Putamen (tissue), 1 donor: Measurements from ENCODE around the gene NAA50.

Source experiments
- DNase-seq: peaks from one replicate; pipeline ENCODE4 v3.0.0-alpha.2; 2016; ENCODE audit warnings: low spot score

NAA50 gene

DNA sequence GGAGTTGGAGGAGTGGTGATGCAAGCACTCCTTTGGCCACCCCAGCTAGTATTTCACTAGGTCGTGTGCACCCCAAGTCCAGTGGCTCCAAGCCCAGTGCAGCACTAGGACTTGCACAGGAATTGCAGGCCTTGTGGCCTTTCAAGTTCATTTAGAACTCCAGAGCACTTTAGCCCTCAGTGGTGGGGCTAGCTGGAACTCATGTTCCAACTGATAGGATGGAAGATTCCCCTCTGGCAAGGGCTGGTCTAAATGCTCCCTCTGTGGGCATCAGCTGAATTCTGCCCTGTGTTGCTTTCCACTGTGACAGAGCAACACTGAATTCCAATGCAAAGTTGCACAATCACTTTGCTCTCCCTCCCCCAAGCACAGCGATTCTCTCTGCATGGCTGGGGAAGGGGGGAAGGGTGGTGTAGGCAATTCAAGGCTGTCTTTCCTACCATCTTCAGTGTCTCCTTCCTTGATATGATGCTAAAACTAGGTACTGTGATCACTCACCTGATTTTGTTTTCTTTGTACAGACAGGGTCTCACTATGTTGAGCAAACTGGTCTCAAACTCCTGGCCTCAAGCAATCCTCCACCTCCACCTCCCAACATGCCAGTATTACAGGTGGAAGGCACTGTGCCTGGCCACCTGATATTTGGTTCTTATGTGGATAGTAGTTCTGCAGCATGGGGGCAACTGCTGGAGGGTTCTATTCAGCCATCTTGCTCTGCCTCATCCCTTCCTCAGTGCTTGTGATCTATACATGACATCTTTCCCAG, 59.9 kb downstream of the NAA50 start:
- DNase-seq: no peak

DNA sequence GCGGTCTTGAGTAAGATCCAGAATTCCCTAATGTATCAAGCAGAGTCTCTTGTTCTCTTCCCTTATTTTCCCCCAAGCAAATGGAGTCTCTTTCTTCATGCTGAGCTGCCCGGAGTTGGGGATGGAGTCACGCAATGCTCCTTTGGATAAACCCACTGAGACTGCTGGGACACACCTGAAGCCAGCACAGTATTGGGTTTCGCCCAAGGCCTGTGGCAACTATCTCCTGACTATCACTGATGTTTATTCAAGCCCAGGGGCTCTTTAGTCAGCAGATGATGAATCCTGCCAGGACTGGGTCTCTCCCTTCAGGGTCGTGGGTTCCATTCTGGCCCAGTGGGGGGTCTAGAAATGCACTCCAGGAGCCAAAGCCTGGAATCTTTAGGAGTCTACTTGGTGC, 60.9 kb downstream of the NAA50 start:
- no peak for DNase-seq

DNA sequence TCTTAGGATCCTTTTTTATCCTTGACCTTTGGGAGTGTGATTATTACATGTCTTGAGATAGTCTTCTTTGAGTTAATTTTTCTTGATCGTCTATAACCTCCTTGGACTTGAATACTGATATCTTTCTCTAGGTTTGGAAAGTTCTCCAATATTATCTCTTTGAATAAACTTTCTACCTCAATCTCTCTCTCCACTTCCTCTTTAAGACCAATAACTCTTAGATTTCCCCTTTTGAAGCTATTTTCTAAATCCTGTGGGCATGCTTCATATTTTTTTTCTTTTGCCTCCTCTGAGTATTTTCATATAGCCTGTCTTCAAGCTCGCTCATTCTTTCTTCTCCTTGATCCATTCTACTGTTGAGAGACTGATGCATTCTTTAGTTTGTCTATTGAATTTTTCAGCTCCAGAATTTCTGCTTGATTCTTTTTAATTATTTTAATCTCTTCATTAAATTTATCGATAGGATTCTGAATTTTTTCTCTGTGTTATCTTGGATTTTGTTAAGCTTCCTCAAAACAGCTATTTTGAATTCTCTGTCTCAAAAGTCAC, 61.7 kb downstream of the NAA50 start:
- no peak for DNase-seq

DNA sequence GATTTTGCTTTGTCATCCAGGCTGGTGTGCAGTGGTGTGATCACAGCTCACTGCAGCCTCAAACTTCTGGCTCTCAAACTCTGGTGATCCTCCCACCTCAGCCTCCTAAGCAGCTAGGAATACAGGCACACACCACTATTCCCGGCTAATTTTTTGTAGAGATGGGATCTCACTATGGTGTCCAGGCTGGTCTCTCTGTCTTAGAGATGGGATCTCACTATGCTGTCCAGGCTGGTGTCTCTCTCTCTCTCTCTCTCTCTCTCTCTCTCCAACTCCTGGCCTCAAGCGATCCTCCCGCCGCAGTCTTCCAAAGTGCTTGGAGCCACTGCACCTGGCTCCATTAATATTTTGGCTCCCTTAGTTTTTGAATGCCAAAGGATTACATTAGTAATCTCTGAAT, 67.3 kb downstream of the NAA50 start:
- DNase-seq: no peak

DNA sequence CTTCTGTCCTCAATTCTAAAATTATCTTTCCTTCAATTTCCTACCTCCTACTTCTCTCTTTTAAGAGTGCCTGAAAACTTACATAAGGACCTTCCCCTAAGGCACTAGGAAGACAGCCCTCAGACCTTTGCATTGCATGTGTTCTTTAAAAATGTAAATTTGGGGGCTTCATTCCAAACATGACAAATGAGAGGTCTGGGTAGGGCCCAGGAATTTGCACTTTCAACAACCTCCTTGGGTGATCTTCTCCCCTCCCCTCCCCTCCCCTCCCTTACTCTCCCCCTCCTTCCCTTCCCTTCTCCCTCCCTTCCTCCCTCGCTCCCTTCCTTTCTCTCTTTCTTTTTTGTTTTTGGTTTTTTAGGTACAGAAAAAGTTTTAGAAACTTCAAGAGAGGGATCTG, 68.3 kb downstream of the NAA50 start:
- DNase-seq: no peak

DNA sequence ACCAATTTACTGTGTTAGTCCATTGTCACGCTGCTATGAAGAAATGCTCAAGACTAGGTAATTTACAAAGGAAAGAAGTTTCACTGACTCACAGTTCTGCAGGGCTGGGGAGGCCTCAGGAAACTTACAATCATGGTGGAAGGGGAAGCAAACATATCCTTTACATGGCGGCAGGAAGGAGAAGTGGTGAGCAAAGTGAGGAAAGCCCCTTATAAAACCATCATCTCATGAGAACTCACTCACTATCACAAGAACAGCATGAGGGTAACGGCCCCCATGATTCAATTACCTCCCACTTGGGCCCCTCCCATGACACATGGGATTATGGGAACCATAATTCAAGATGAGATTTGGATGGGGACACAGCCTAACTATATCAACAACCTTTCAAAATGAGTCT, 69.8 kb downstream of the NAA50 start:
- DNase-seq: no peak

DNA sequence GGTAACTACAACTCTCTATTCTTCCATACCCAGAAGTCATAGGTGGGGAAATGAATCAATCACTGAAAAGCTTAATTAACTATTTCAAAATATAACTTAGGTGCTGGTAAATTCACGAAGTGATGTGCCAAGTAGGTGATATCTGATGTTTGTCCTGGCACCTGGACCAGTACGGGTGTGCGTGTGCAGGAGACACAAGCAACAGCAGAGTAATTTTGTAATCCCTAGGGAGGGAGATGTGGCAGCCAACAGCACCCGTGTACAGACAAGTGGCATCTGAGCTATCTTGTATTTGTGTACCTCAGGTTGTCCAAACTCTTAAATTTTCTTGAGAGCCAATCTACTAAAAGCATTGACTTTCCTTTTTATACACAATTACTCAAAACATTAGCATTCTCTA, 72.5 kb downstream of the NAA50 start:
- DNase-seq: no peak

DNA sequence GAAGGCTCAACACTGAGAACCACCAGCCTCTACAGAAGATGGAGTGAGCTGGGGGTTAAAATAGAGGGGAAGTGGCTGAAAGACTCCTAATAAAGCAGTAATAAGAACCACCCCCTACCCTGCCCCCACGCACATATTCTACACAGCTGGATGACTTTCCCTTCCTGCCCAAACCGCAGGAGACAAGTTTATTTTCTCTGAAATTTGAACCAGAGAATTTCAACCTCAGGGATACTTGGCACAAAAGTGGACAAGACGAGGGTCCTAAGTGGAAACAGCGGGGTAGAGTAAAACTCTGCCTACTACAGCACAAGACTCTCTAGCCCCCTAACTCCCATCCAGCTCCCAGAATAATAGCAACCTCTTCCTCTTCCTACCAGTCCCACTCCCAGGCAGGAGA, 78.0 kb downstream of the NAA50 start:
- no peak for DNase-seq
